ENCODE results near the gene CYB5R3. TPM values are rescaled to one million over a fixed set of nuclear protein-coding genes. Genes with fewer than 3 reads are reported as not detected.
"Not testable (repeated sequence)": the region's sequence is repeated elsewhere in the genome, so short reads cannot be mapped to it uniquely, and the experiment has no call there.

Gene CYB5R3
- total RNA-seq, 1 donor, result 84.3 TPM

GRCh38 chr22:42581762-42582716 lies 67.2 kb downstream of the CYB5R3 start:
- Histone ChIP-seq H4K20me1 (ENCODE audit: insufficient read depth, low read length) (no peaks in the 10 kb centered on the region), H3K4me2 (ENCODE audit: insufficient read depth, low read length) (peak overlapping the region; percentile 86), H3K79me2 (ENCODE audit: insufficient read depth, low read length) (peaks cover 12% of the 10 kb centered on the region), H3K4me1 (ENCODE audit: insufficient read depth, low read length) (peaks cover 7% of the 10 kb centered on the region), H3K27me3 (ENCODE audit: insufficient read depth, low read length) (no peaks in the 10 kb centered on the region), H3K27ac (ENCODE audit: low read depth, low read length) (peak overlapping the region; percentile 23), H3K4me3 (ENCODE audit: insufficient read depth, low read length) (peak overlapping the region; percentile 80), H2AFZ (ENCODE audit: low read length) (peak overlapping the region; percentile 28), H3K9me3 (ENCODE audit: low read depth, low read length) (no peaks in the 10 kb centered on the region), H3K36me3 (ENCODE audit: insufficient read depth, low read length) (peaks cover 59% of the 10 kb centered on the region)
- peak; percentile 96 for DNase-seq (ENCODE audit: insufficient read length, low spot score, missing footprints)
- TF ChIP-seq CTCF (IDR thresholded peaks at IDR 0.05; ENCODE audit: extremely low read depth, low read depth, low read length), result no peak

- H3K27me3 ChIP-seq (ENCODE audit: insufficient read depth, low read length); H2AFZ ChIP-seq (ENCODE audit: low read length); H4K20me1 ChIP-seq (ENCODE audit: insufficient read depth, low read length); DNase-seq (ENCODE audit: insufficient read length, low spot score, missing footprints); H3K9me3 ChIP-seq (ENCODE audit: low read depth, low read length); H3K4me1 ChIP-seq (ENCODE audit: insufficient read depth, low read length): not testable (repeated sequence)
- H3K4me3 ChIP-seq (ENCODE audit: insufficient read depth, low read length), result peak overlapping the region; percentile 80
- H3K79me2 ChIP-seq (ENCODE audit: insufficient read depth, low read length), result peaks cover 12% of the 10 kb centered on the region
- peaks cover 54% of the 10 kb centered on the region for H3K36me3 ChIP-seq (ENCODE audit: insufficient read depth, low read length)
- H3K27ac ChIP-seq (ENCODE audit: low read depth, low read length), result peak overlapping the region; percentile 23
- peak overlapping the region; percentile 86 for H3K4me2 ChIP-seq (ENCODE audit: insufficient read depth, low read length)
Observed at GRCh38 chr22:42581194-42581761, 67.9 kb downstream of the CYB5R3 start.

- H3K4me1 ChIP-seq (ENCODE audit: insufficient read depth, low read length); H3K9me3 ChIP-seq (ENCODE audit: low read depth, low read length); H3K4me2 ChIP-seq (ENCODE audit: insufficient read depth, low read length); H2AFZ ChIP-seq (ENCODE audit: low read length); H3K27me3 ChIP-seq (ENCODE audit: insufficient read depth, low read length); H3K4me3 ChIP-seq (ENCODE audit: insufficient read depth, low read length); H4K20me1 ChIP-seq (ENCODE audit: insufficient read depth, low read length); H3K27ac ChIP-seq (ENCODE audit: low read depth, low read length); DNase-seq (ENCODE audit: insufficient read length, low spot score, missing footprints): not testable (repeated sequence)
- Histone ChIP-seq H3K79me2 (ENCODE audit: insufficient read depth, low read length) (peaks cover 12% of the 10 kb centered on the region), H3K36me3 (ENCODE audit: insufficient read depth, low read length) (peaks cover 41% of the 10 kb centered on the region)
Observed at GRCh38 chr22:42580040-42580439, 69.2 kb downstream of the CYB5R3 start.

GRCh38 chr22:42577623-42578240 lies 71.5 kb downstream of the CYB5R3 start:
- DNase-seq (ENCODE audit: insufficient read length, low spot score, missing footprints), result peak; percentile 34
- no peak overlapping the region for H2AFZ ChIP-seq (ENCODE audit: low read length)
- peaks cover 12% of the 10 kb centered on the region for H3K79me2 ChIP-seq (ENCODE audit: insufficient read depth, low read length)
- H3K4me1 ChIP-seq (ENCODE audit: insufficient read depth, low read length), result peaks cover 7% of the 10 kb centered on the region
- no peaks in the 10 kb centered on the region for H3K27me3 ChIP-seq (ENCODE audit: insufficient read depth, low read length)
- H3K4me2 ChIP-seq (ENCODE audit: insufficient read depth, low read length), result no peak overlapping the region
- H4K20me1 ChIP-seq (ENCODE audit: insufficient read depth, low read length), result no peaks in the 10 kb centered on the region
- no peak for TF ChIP-seq CTCF (IDR thresholded peaks at IDR 0.05; ENCODE audit: extremely low read depth, low read depth, low read length)
- no peaks in the 10 kb centered on the region for H3K9me3 ChIP-seq (ENCODE audit: low read depth, low read length)
- H3K4me3 ChIP-seq (ENCODE audit: insufficient read depth, low read length), result no peak overlapping the region
- no peak overlapping the region for H3K27ac ChIP-seq (ENCODE audit: low read depth, low read length)
- peaks cover 25% of the 10 kb centered on the region for H3K36me3 ChIP-seq (ENCODE audit: insufficient read depth, low read length)

- not testable (repeated sequence) for H2AFZ ChIP-seq (ENCODE audit: low read length); H3K4me1 ChIP-seq (ENCODE audit: insufficient read depth, low read length); DNase-seq (ENCODE audit: insufficient read length, low spot score, missing footprints); H4K20me1 ChIP-seq (ENCODE audit: insufficient read depth, low read length); H3K4me2 ChIP-seq (ENCODE audit: insufficient read depth, low read length); H3K9me3 ChIP-seq (ENCODE audit: low read depth, low read length); H3K27ac ChIP-seq (ENCODE audit: low read depth, low read length); H3K4me3 ChIP-seq (ENCODE audit: insufficient read depth, low read length); H3K27me3 ChIP-seq (ENCODE audit: insufficient read depth, low read length)
- Histone ChIP-seq H3K36me3 (ENCODE audit: insufficient read depth, low read length) (peaks cover 26% of the 10 kb centered on the region), H3K79me2 (ENCODE audit: insufficient read depth, low read length) (peaks cover 10% of the 10 kb centered on the region)
Observed at GRCh38 chr22:42577141-42577540, 72.1 kb downstream of the CYB5R3 start.

- peaks cover 26% of the 10 kb centered on the region for H3K36me3 ChIP-seq (ENCODE audit: insufficient read depth, low read length)
- H3K79me2 ChIP-seq (ENCODE audit: insufficient read depth, low read length); H3K27ac ChIP-seq (ENCODE audit: low read depth, low read length); H3K9me3 ChIP-seq (ENCODE audit: low read depth, low read length); H4K20me1 ChIP-seq (ENCODE audit: insufficient read depth, low read length); H3K4me3 ChIP-seq (ENCODE audit: insufficient read depth, low read length); H2AFZ ChIP-seq (ENCODE audit: low read length); H3K4me1 ChIP-seq (ENCODE audit: insufficient read depth, low read length); H3K4me2 ChIP-seq (ENCODE audit: insufficient read depth, low read length); H3K27me3 ChIP-seq (ENCODE audit: insufficient read depth, low read length): not testable (repeated sequence)
- DNase-seq (ENCODE audit: insufficient read length, low spot score, missing footprints), result peak; percentile 56
Observed at GRCh38 chr22:42575996-42576574, 73.1 kb downstream of the CYB5R3 start.

- not testable (repeated sequence) for H3K4me1 ChIP-seq (ENCODE audit: insufficient read depth, low read length); H2AFZ ChIP-seq (ENCODE audit: low read length); H3K4me3 ChIP-seq (ENCODE audit: insufficient read depth, low read length); H3K27ac ChIP-seq (ENCODE audit: low read depth, low read length); H3K4me2 ChIP-seq (ENCODE audit: insufficient read depth, low read length); H3K27me3 ChIP-seq (ENCODE audit: insufficient read depth, low read length); H3K79me2 ChIP-seq (ENCODE audit: insufficient read depth, low read length); DNase-seq (ENCODE audit: insufficient read length, low spot score, missing footprints); H3K9me3 ChIP-seq (ENCODE audit: low read depth, low read length); H4K20me1 ChIP-seq (ENCODE audit: insufficient read depth, low read length)
- H3K36me3 ChIP-seq (ENCODE audit: insufficient read depth, low read length), result peaks cover 20% of the 10 kb centered on the region
Observed at GRCh38 chr22:42574468-42574867, 74.7 kb downstream of the CYB5R3 start.
